ENCODE results near the gene TAS1R1. TPM values are rescaled to one million over a fixed set of nuclear protein-coding genes. Genes with fewer than 3 reads are reported as not detected.

TAS1R1 gene
- total RNA-seq, 6 experiments from 2014 or later: 0.26 TPM; not detected in 5

DNA sequence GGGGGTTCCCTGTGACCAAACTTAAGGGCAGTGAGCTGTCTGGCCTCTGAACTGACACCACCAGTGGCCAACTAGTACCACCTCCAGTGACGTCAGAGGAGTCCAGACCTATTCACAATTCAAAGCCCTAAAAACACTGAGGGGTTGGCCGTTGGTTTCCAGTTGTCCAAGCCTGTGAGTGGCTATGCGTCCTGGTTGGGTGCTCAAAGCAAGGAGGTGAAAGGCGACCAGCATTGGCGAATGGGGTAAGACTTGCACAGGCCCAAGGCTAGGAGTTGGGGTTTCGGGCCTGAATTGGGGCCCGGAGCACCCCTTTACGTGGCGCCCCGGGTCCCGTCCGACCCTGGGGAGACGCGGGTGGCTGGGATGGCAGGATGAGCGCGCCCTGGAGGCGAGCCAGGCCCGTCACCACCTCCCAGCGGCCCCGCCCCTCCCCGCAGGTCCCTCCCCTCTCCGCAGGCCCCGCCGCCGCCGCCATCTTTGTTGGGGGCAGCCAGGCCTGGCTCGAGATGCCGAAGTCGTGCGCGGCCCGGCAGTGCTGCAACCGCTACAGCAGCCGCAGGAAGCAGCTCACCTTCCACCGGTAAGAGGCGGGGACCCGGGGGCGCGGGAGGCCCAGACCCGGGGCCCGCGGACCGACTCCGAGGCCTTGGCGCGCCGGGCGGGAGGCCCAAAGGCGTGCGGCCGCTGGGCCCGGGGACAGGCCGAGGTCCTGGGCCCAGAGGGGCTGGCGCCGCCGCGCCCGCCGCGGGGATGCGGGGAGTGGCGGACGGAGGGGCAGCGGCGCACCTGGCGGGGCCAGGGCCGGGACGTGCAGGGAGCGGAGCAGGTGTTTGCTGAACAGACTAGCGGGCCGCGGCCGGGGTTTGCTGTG is 69.8 kb downstream of the TAS1R1 start, which contains the start of gene THAP3:
THAP3 (plus strand) TSS at position 159 of the 874 bp plus-strand sequence; CDS start at position 510, 351 bp downstream.
- TF ChIP-seq CTCF (IDR thresholded peaks at IDR 0.05) (no peak), POLR2A (IDR thresholded peaks at IDR 0.05) (peak; percentile 30)
- ATAC-seq: peak; percentile 85 to 89 (median 88)
- DNase-seq: peak; percentile 91 to 94 (median 93)
- peaks cover 0 to 22% (median 5%) of the 10 kb centered on the region in 4 donors for H3K36me3 ChIP-seq
- H3K27me3 ChIP-seq: no peaks in the 10 kb centered on the region
- peaks cover 0 to 45% (median 18%) of the 10 kb centered on the region in 4 donors for H3K4me1 ChIP-seq
- intact Hi-C loops (cut with DNase I): no loop called here
- peak within 1 kb of the TSS; percentile 70 to 88 (median 73) for H3K4me3 ChIP-seq
- WGBS (ENCODE audit: insufficient coverage, low coverage, low lambda C conversion rate, missing lambda C conversion rate): 2% methylated on average over 13 of the region's 73 CpGs
- H3K27ac ChIP-seq: peak within 1 kb of the TSS; percentile 62 to 87 (median 73)
- H3K9me3 ChIP-seq: no peaks in the 10 kb centered on the region

- peaks cover 0 to 29% (median 2%) of the 10 kb centered on the region in 4 donors for H3K36me3 ChIP-seq
- WGBS (ENCODE audit: insufficient coverage, low coverage, low lambda C conversion rate, missing lambda C conversion rate): 7% methylated on average over 16 of the region's 32 CpGs
- no peaks in the 10 kb centered on the region for H3K27me3 ChIP-seq
- intact Hi-C loops (cut with DNase I): no loop called here
- TF ChIP-seq CTCF (IDR thresholded peaks at IDR 0.05): no peak
- TF ChIP-seq POLR2A (IDR thresholded peaks at IDR 0.05): no peak
- H3K27ac ChIP-seq: peak overlapping the region; percentile 62 to 87 (median 73)
- ATAC-seq (peak in 2 of 4 donors; percentile 18), DNase-seq (no peak)
- no peaks in the 10 kb centered on the region for H3K9me3 ChIP-seq
- peaks cover 0 to 45% (median 18%) of the 10 kb centered on the region in 4 donors for H3K4me1 ChIP-seq
- H3K4me3 ChIP-seq: peak overlapping the region; percentile 70 to 88 (median 73)
Measured at GRCh38 chr1:6625584-6626149, 70.6 kb downstream of the TAS1R1 start.

GRCh38 chr1:6627031-6627430 is 71.9 kb downstream of the TAS1R1 start:
- Histone ChIP-seq H3K9me3 (no peaks in the 10 kb centered on the region), H3K27ac (no peak overlapping the region), H3K4me1 (peaks cover 0 to 33% (median 16%) of the 10 kb centered on the region in 4 donors), H3K27me3 (no peaks in the 10 kb centered on the region), H3K4me3 (no peak overlapping the region), H3K36me3 (peaks cover 0 to 41% (median 2%) of the 10 kb centered on the region in 4 donors)
- no peak for TF ChIP-seq POLR2A (IDR thresholded peaks at IDR 0.05)
- TF ChIP-seq CTCF (IDR thresholded peaks at IDR 0.05): no peak
- ATAC-seq (no peak), DNase-seq (no peak)
- intact Hi-C loops (cut with DNase I): no loop called here
- WGBS (ENCODE audit: insufficient coverage, low coverage, low lambda C conversion rate, missing lambda C conversion rate): 100% methylated on average over 2 of the region's 9 CpGs

- Histone ChIP-seq H3K27ac (no peak overlapping the region), H3K4me3 (no peak overlapping the region), H3K27me3 (no peaks in the 10 kb centered on the region), H3K9me3 (no peaks in the 10 kb centered on the region), H3K4me1 (peaks cover 0 to 24% (median 12%) of the 10 kb centered on the region in 4 donors), H3K36me3 (peaks cover 0 to 51% (median 2%) of the 10 kb centered on the region in 4 donors)
- no peak for DNase-seq
- ATAC-seq: no peak
- TF ChIP-seq CTCF (IDR thresholded peaks at IDR 0.05) (no peak), POLR2A (IDR thresholded peaks at IDR 0.05) (no peak)
- intact Hi-C loops (cut with DNase I): no loop called here
- 94% methylated on average over 11 of the region's 21 CpGs for whole genome bisulfite sequencing (ENCODE audit: insufficient coverage, low coverage, low lambda C conversion rate, missing lambda C conversion rate)
Measured at GRCh38 chr1:6627841-6628545, 72.9 kb downstream of the TAS1R1 start.

All from right lobe of liver (tissue), 6 donors.